NCI-H2107 treated with DMSO at 0.1 percent for 48 hours (cell line): ENCODE results near the gene EFNA5.

Source experiments
- DNase-seq: peaks from one replicate; lab custom pipeline; 2025; ENCODE audit not compliant: unreplicated experiment; lab: John Stamatoyannopoulos, UW

The EFNA5 gene

GRCh38 chr5:107670932-107671741 lies at the start of gene EFNA5:
TSS of gene EFNA5 (minus strand) at chr5:107670937.
- no peak for DNase-seq

GRCh38 chr5:107719034-107719606 lies 48.4 kb upstream of the EFNA5 start:
- no peak for DNase-seq

- DNase-seq = no peak
Observed at GRCh38 chr5:107717816-107718215, 47.1 kb upstream of the EFNA5 start.

- DNase-seq = no peak
Observed at GRCh38 chr5:107713228-107713627, 42.5 kb upstream of the EFNA5 start.

GRCh38 chr5:107712359-107712870 lies 41.7 kb upstream of the EFNA5 start:
- DNase-seq = no peak

GRCh38 chr5:107705402-107706014 lies 34.8 kb upstream of the EFNA5 start:
- no peak for DNase-seq

GRCh38 chr5:107704681-107705401 lies 34.1 kb upstream of the EFNA5 start:
- no peak for DNase-seq

GRCh38 chr5:107700481-107700880 lies 29.7 kb upstream of the EFNA5 start:
- no peak for DNase-seq

- no peak for DNase-seq
Observed at GRCh38 chr5:107699425-107699824, 28.7 kb upstream of the EFNA5 start.

GRCh38 chr5:107698286-107698685 lies 27.5 kb upstream of the EFNA5 start:
- no peak for DNase-seq

- DNase-seq = no peak
Observed at GRCh38 chr5:107696498-107696897, 25.8 kb upstream of the EFNA5 start.

GRCh38 chr5:107696080-107696479 lies 25.3 kb upstream of the EFNA5 start:
- DNase-seq = no peak

- no peak for DNase-seq
Observed at GRCh38 chr5:107687937-107688336, 17.2 kb upstream of the EFNA5 start.

GRCh38 chr5:107687404-107687803 lies 16.7 kb upstream of the EFNA5 start:
- DNase-seq = no peak

- DNase-seq = no peak
Observed at GRCh38 chr5:107682533-107682932, 11.8 kb upstream of the EFNA5 start.

- no peak for DNase-seq
Observed at GRCh38 chr5:107680799-107681198, 10.1 kb upstream of the EFNA5 start.

- DNase-seq = no peak
Observed at GRCh38 chr5:107680099-107680498, 9.4 kb upstream of the EFNA5 start.

GRCh38 chr5:107676702-107677101 lies 6.0 kb upstream of the EFNA5 start:
- DNase-seq = no peak

GRCh38 chr5:107675201-107675600 lies 4.5 kb upstream of the EFNA5 start:
- no peak for DNase-seq

GRCh38 chr5:107674655-107675054 lies 3.9 kb upstream of the EFNA5 start:
- DNase-seq = no peak

- peak; percentile 73 for DNase-seq
Observed at GRCh38 chr5:107673368-107674136, 2.8 kb upstream of the EFNA5 start.
